HepG2 (cell line): ENCODE results near the gene EPHA2. TPM values are rescaled to one million over a fixed set of nuclear protein-coding genes. Genes with fewer than 3 reads are reported as not detected.

ENCODE experiments used
- DNMT3B ChIP-seq: conservative IDR thresholded peaks from 2 replicates; pipeline ENCODE4 v1.6.1; 2016; ENCODE audit warnings: missing biosample characterization, control low read depth
- PPARG ChIP-seq: conservative IDR thresholded peaks from 2 replicates; pipeline ENCODE4 v1.6.1; 2016; ENCODE audit warnings: missing biosample characterization, missing genetic modification reagents
- SRY ChIP-seq: sonication (generic); formaldehyde crosslinking; IDR thresholded peaks from 2 replicates; pipeline ENCODE4 v1.8.0; 2022; ENCODE audit warnings: mild to moderate bottlenecking, missing genetic modification reagents
- polyA plus RNA-seq, 8 experiments: library from polyadenylated mRNA; depleted of rRNA in 3 of 8; stranded (reverse) in 7 of 8; unstranded in 1 of 8; fragments of >200 nt; fragmentation: Illumina TruSeq in 4 of 8; extraction: Trizol in 4 of 8; gene quantifications; 2 replicates each; pipeline versions ENCODE4 v1.2.1 to v1.2.3, GENCODE V29; 2011 to 2016; ENCODE audit warnings: low read depth in 4 of 8, missing spikeins in 1 of 8, mixed read lengths in 1 of 8; ENCODE audit not compliant: insufficient read depth in 1 of 8
- total RNA-seq, 5 experiments: library from RNA; depleted of rRNA; stranded (reverse); fragments of >200 nt; fragmentation: Illumina TruSeq; extraction: Trizol; gene quantifications; 2 replicates each; pipeline ENCODE4 v1.2.3, GENCODE V29; 2016; ENCODE audit warnings: low read depth in 1 of 5
- TF ChIP-seq, protein P1 (sequence below), 2 experiments: sonication (generic) in 1 of 2; formaldehyde crosslinking in 1 of 2; IDR thresholded peaks; 2 replicates each; pipeline versions ENCODE4 v1.6.1 to v1.9.0; 2014 to 2022; ENCODE audit warnings: antibody characterized with exemption in 1 of 2, borderline replicate concordance in 1 of 2, inconsistent platforms in 1 of 2, low read depth in 1 of 2, missing genetic modification reagents in 1 of 2
- TF ChIP-seq, protein P2 (sequence below): sonication (generic); formaldehyde crosslinking; IDR thresholded peaks from 2 replicates; pipeline ENCODE4 v1.5.1; 2020; ENCODE audit warnings: missing genetic modification reagents, mild to moderate bottlenecking, borderline replicate concordance
- TF ChIP-seq, protein P3 (sequence below): IDR thresholded peaks from 2 replicates; pipeline ENCODE4 v1.6.1; 2012; ENCODE audit warnings: low read length, improper control_type of control experiment
- TF ChIP-seq, protein P4 (sequence below): sonication (generic); formaldehyde crosslinking; IDR thresholded peaks from 2 replicates; pipeline ENCODE4 v1.4.0; 2020; ENCODE audit warnings: missing genetic modification reagents
- TF ChIP-seq, protein P5 (sequence below): sonication (generic); formaldehyde crosslinking; IDR thresholded peaks from 2 replicates; pipeline ENCODE4 v1.9.0; 2021; ENCODE audit warnings: mild to moderate bottlenecking, missing genetic modification reagents

The EPHA2 gene
- total and polyA plus RNA-seq, 2 of the 13 experiments (the other 11 are each of a cell fraction or from before 2014, with no cell fraction given) = 33.6 to 53.6 TPM

DNA sequence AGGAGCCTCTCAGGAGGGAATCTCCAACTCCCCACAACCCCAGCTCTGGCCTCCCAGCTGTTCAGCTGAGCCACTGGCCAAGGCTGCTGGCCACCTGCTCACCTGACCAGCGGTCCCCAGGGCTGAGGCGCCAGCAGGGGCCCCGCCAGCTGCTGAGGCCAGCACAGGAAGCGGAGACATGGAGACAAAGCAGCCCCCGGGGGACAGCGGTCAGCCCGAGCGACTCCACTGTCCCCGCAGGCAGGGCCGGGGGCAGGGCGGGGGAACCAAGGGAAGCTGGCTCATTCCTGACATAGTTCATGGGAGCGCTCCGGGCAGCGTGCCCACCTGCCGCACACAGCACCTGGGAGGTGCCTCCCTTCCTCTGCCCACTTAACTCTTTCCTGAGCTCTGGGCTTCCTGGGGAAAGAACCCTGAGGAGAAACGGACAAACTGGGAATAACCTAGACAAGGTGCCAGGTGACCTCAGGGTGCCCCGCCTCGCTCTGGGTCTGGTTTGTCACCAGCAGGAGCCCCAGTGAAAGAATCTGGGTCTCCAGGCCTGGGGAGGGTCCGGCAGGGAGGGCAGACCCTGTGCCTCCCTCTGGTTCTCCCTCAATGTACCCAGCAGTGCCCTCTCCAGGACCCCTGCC lies 10.7 kb downstream of the EPHA2 start (continued):
- TF ChIP-seq, protein P1, sequence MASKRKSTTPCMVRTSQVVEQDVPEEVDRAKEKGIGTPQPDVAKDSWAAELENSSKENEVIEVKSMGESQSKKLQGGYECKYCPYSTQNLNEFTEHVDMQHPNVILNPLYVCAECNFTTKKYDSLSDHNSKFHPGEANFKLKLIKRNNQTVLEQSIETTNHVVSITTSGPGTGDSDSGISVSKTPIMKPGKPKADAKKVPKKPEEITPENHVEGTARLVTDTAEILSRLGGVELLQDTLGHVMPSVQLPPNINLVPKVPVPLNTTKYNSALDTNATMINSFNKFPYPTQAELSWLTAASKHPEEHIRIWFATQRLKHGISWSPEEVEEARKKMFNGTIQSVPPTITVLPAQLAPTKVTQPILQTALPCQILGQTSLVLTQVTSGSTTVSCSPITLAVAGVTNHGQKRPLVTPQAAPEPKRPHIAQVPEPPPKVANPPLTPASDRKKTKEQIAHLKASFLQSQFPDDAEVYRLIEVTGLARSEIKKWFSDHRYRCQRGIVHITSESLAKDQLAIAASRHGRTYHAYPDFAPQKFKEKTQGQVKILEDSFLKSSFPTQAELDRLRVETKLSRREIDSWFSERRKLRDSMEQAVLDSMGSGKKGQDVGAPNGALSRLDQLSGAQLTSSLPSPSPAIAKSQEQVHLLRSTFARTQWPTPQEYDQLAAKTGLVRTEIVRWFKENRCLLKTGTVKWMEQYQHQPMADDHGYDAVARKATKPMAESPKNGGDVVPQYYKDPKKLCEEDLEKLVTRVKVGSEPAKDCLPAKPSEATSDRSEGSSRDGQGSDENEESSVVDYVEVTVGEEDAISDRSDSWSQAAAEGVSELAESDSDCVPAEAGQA (IDR thresholded peaks at IDR 0.05; ENCODE audit: low read depth) = no peak
- TF ChIP-seq, protein P1 (CRISPR knock-in tag; IDR thresholded peaks at IDR 0.05; ENCODE audit: borderline replicate concordance) = no peak
- TF ChIP-seq, protein P2, sequence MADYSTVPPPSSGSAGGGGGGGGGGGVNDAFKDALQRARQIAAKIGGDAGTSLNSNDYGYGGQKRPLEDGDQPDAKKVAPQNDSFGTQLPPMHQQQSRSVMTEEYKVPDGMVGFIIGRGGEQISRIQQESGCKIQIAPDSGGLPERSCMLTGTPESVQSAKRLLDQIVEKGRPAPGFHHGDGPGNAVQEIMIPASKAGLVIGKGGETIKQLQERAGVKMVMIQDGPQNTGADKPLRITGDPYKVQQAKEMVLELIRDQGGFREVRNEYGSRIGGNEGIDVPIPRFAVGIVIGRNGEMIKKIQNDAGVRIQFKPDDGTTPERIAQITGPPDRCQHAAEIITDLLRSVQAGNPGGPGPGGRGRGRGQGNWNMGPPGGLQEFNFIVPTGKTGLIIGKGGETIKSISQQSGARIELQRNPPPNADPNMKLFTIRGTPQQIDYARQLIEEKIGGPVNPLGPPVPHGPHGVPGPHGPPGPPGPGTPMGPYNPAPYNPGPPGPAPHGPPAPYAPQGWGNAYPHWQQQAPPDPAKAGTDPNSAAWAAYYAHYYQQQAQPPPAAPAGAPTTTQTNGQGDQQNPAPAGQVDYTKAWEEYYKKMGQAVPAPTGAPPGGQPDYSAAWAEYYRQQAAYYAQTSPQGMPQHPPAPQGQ = no peak
- TF ChIP-seq, protein P3, sequence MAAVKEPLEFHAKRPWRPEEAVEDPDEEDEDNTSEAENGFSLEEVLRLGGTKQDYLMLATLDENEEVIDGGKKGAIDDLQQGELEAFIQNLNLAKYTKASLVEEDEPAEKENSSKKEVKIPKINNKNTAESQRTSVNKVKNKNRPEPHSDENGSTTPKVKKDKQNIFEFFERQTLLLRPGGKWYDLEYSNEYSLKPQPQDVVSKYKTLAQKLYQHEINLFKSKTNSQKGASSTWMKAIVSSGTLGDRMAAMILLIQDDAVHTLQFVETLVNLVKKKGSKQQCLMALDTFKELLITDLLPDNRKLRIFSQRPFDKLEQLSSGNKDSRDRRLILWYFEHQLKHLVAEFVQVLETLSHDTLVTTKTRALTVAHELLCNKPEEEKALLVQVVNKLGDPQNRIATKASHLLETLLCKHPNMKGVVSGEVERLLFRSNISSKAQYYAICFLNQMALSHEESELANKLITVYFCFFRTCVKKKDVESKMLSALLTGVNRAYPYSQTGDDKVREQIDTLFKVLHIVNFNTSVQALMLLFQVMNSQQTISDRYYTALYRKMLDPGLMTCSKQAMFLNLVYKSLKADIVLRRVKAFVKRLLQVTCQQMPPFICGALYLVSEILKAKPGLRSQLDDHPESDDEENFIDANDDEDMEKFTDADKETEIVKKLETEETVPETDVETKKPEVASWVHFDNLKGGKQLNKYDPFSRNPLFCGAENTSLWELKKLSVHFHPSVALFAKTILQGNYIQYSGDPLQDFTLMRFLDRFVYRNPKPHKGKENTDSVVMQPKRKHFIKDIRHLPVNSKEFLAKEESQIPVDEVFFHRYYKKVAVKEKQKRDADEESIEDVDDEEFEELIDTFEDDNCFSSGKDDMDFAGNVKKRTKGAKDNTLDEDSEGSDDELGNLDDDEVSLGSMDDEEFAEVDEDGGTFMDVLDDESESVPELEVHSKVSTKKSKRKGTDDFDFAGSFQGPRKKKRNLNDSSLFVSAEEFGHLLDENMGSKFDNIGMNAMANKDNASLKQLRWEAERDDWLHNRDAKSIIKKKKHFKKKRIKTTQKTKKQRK = no peak
- TF ChIP-seq SRY (no peak), DNMT3B (no peak), PPARG (0 out of 2 replicates have a peak, but pooled peaks have one; percentile 19)
- TF ChIP-seq, protein P4, sequence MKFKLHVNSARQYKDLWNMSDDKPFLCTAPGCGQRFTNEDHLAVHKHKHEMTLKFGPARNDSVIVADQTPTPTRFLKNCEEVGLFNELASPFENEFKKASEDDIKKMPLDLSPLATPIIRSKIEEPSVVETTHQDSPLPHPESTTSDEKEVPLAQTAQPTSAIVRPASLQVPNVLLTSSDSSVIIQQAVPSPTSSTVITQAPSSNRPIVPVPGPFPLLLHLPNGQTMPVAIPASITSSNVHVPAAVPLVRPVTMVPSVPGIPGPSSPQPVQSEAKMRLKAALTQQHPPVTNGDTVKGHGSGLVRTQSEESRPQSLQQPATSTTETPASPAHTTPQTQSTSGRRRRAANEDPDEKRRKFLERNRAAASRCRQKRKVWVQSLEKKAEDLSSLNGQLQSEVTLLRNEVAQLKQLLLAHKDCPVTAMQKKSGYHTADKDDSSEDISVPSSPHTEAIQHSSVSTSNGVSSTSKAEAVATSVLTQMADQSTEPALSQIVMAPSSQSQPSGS = no peak
- TF ChIP-seq, protein P5, sequence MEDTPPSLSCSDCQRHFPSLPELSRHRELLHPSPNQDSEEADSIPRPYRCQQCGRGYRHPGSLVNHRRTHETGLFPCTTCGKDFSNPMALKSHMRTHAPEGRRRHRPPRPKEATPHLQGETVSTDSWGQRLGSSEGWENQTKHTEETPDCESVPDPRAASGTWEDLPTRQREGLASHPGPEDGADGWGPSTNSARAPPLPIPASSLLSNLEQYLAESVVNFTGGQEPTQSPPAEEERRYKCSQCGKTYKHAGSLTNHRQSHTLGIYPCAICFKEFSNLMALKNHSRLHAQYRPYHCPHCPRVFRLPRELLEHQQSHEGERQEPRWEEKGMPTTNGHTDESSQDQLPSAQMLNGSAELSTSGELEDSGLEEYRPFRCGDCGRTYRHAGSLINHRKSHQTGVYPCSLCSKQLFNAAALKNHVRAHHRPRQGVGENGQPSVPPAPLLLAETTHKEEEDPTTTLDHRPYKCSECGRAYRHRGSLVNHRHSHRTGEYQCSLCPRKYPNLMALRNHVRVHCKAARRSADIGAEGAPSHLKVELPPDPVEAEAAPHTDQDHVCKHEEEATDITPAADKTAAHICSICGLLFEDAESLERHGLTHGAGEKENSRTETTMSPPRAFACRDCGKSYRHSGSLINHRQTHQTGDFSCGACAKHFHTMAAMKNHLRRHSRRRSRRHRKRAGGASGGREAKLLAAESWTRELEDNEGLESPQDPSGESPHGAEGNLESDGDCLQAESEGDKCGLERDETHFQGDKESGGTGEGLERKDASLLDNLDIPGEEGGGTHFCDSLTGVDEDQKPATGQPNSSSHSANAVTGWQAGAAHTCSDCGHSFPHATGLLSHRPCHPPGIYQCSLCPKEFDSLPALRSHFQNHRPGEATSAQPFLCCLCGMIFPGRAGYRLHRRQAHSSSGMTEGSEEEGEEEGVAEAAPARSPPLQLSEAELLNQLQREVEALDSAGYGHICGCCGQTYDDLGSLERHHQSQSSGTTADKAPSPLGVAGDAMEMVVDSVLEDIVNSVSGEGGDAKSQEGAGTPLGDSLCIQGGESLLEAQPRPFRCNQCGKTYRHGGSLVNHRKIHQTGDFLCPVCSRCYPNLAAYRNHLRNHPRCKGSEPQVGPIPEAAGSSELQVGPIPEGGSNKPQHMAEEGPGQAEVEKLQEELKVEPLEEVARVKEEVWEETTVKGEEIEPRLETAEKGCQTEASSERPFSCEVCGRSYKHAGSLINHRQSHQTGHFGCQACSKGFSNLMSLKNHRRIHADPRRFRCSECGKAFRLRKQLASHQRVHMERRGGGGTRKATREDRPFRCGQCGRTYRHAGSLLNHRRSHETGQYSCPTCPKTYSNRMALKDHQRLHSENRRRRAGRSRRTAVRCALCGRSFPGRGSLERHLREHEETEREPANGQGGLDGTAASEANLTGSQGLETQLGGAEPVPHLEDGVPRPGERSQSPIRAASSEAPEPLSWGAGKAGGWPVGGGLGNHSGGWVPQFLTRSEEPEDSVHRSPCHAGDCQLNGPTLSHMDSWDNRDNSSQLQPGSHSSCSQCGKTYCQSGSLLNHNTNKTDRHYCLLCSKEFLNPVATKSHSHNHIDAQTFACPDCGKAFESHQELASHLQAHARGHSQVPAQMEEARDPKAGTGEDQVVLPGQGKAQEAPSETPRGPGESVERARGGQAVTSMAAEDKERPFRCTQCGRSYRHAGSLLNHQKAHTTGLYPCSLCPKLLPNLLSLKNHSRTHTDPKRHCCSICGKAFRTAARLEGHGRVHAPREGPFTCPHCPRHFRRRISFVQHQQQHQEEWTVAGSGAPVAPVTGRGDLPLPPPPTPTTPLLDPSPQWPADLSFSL = no peak
